Stimulated activated CD8-positive, alpha-beta memory T cell treated with anti-CD3 and anti-CD28 coated beads, Interleukin-7, amount 100 ng/mL, for 1 hour (primary cell): ENCODE measurements around the gene CLEC2B.
A peak's percentile ranks its signal among the peaks of the same experiment; 100 is the strongest.

ENCODE experiments used
- DNase-seq, 2 donors: peaks; one replicate each; pipeline ENCODE4 v3.0.0-alpha.2; 2020; ENCODE audit warnings: low read depth in 2 of 2

Gene CLEC2B

DNA sequence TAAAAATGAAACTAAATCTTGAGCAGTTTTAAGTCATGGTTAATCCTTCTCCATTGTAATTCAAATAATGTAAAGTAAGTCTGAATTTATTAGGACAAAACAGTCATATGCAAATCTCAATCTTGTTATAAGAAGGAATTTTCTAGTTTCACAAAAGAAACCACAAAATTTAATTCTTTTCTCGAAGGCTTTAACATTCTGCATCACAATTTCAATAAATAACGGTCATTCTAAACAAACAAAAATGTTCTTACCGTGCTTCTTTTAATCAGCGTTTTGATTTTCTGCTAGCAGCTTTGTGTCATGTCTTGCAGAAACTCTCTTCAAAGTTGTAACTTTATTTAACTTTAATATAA is 225 bp downstream of the CLEC2B start:
- no peak for DNase-seq

DNA sequence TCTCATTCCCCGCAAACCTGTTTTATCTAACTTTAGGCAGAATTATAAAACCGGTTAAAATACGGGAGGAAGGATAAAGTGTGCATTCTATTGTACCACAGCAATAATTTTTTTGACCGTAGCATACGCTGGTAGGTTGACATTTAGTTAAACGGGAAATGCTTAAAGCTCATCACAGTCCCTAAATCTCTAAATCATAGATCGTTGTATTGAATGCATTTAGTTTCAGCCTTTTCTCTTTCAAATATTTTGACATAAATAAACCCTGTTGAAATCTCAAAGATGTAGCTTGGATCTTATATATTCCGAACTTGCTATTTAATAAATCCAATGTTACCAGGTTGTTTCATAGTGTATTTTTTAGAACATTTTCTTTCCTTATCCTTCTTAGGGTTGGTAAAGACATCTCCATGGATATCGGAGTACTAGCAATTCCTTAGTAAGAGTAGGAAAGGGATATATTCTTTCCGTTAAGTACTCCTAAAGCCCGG is 798 bp downstream of the CLEC2B start:
- no peak for DNase-seq

DNA sequence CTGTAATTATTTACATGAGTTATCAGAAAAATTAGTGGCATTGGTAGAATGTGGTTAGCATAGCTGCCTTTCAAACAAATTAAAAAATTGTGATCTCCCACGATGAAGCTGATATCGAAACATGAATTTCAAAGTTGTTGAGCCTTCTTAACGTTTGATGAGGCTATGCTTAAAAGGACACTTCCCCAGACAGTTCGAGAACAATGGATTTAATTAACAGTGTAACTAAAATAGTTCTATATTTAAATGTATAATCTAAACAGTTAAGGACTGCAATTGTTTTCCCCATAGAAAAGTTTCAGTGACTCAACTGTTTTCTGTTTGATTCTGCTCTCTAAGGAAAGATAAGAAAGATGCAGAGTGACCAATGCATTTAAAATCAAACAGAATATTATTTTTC is 1.6 kb downstream of the CLEC2B start:
- DNase-seq, result no peak

DNA sequence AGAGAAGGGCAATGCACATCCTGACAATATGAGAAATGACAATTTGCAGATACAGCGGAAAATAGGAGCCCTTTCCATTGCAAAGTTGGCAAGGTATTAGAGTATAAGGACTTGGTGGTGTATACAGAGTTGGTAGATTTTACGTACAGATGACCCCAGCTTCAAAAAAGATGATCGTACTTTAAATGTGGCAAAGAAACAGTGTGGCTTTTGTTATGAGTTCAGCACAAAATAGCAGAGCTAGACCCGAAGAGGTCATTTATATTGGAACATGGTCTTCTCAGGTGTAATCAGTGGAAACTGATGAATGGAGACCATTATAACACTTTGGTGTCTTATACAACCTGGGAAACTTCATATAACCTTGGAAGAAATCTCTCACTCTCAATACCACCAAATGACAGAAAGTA is 2.3 kb downstream of the CLEC2B start:
- no peak for DNase-seq

DNA sequence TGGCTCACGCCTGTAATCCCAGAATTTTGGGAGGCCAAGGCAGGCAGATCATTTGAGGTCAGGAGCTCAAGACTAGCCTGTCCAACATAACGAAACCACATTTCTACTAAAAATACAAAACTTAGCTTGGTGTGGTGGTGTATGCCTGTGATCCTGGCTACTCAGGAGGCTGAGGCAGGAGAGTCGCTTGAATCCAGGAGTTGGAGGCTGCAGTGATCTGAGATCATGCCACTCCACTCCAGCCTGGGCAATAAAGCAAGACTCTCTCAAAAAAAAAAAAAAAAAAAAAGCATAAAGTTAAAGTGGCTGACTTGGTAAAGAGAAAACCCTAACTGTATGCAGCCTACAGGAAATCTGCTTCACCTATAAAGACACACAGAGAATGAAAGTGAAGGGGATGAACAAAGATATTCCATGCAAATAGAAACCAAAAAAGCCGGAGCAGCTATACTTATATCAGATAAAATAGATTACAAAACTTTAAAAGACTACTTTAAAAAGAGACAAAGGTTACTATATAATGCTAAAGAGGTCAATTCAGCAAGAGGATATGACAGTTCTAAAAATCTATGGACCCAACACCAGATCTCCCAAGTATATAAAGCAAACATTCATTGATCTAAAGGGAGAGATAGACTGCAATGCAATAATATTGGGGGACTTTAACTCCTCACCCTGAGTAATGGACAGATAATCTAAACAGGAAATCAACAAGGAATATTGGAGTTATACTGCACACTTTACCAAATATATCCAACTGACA is 4.1 kb downstream of the CLEC2B start:
- no peak for DNase-seq

DNA sequence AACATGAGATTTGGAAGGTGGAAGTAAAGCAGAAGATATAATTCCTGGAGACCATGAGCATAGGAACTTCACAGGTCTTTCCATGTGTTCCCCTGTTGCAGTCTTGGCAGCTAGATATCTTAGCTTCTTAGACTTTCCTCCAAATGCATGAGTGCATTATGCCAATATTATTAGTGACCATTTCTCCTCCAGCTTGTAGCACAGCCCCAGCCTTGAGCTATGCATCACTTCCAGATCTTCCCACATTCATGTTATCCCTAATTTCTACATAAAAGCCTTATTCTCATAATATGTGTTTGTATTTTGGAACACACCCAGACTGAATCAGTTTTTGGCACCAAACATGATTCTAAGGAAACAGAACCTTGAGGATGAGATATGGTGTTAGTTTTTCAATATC is 11.0 kb downstream of the CLEC2B start:
- no peak for DNase-seq

DNA sequence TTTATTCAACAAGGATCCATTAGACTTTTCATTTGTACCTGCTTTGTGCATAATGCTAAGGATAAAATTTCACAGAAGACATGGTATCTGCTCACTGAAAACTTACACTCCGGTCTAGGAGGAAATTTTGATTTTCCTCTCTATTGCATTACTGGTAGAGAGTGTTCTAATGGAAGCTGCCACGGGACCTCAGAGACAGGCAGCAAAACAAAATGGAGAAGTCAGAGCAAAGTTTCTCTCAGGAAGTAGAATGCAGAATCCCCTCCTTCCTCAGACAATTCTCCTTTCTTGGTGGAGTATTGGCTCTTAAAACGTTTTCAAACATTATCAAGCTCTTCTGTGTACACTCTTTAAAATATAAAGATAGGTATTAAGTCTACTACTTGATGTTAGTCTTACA is 12.3 kb downstream of the CLEC2B start:
- DNase-seq, result no peak

DNA sequence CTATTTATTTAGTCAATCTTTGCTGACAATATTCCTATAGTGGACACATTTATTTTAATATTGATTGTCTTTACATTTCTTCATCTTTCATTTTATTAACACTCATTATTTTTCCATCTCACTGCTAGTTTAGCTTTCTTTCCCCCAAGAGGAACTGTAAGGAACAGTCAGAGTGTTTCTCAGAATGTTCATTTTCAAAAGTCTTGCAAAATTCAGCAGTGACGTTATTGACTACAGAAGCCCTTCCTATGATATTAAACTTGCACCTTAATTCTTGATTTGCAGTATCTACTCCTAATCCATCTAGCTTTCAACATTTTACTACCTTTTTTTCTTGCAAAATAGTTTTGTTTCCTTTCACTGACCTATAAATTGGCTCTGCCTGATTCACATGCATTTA is 13.0 kb downstream of the CLEC2B start:
- DNase-seq, result no peak

DNA sequence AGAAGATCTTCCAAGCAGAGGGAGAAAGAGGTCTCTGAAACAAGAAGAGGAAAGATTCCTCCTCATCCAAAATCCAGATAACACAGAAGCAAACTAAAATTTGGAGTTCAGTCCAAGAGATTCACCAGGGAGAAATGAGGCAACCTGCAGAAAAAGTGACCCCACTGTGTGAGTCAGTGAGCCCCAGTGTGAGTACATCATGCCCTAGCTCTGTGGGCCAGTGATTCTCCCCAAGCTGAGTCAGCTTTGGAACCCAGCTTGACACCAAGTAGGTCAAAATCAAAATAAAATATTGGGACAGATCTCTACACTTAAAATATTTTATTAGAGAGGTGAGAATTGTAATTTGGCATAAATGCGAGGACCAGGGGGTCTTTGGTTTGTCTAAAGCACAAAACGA is 17.2 kb downstream of the CLEC2B start:
- DNase-seq, result no peak

DNA sequence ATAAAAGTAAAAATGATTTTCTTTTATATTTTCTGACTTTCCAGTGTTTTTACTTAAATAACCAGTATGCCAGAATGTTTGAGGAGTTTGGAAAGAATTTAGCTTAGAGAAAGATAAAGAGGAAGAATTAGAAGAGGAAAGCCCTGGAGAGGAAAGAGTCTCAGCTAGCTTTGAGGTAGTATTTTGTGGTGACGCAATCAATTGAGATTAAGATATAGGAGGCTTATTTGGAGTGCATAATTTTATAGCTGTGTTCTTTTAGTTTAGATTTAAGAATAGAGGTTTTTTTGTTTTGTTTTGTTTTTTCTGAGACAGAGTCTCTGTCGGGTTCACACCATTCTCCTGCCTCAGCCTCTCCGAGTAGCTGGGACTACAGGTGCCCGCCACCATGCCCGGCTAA is 18.1 kb downstream of the CLEC2B start:
- DNase-seq, result no peak

DNA sequence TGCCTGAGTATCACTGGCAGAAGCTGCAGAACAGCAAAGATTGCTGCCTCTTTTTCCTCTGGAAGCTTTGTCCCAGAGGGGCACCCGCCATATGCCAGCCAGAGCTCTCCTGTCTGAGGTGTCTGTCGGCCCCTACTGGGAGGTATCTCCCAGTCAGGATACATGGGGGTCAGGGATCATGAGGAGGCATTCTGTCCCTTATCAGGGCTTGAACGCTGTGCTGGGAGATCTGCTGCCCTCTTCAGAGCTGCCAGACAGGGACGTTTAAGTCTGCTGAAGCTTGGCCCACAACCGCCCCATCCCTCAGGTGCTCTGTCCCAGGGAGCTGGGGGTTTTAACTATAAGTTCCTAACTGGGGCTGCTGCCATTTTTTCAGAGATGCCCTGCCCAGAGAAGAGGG is 20.3 kb downstream of the CLEC2B start:
- no peak for DNase-seq

DNA sequence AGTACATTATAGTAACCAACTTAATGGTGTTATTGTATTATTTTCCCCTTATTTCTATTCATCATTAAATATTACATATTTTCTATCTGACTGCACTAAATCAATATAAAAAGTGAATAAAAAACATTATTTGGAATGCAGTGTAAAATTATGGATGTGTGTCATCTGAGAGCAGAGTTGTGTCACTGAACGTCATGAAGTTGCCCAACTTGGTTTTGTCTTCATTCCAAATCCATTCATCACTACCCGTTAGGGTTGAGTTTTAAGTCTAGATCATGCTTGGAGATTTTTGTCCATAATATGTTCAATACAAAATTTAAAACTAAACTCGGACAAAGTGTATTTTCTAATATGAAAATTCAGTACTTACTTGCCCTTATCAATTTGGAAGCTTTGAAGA is 25.7 kb downstream of the CLEC2B start:
- DNase-seq, result no peak

DNA sequence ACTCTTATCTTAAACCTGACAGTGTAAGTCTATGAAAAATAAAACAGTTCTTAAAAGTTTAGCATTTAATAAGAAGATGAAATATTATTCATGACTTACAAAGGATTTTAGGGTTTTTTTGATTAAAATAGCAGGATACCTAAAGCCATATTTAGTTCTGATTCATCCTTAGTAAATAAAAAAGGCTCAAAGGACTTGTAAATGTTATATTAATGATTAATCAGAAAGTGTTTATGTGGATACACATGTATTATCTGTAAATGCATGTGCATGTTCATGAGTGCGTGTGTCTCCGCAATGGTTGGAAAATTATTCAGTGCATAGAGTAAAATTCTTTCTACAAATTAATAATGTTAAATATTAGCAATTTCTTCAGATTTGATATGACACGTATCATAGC is 37.4 kb downstream of the CLEC2B start:
- no peak for DNase-seq

DNA sequence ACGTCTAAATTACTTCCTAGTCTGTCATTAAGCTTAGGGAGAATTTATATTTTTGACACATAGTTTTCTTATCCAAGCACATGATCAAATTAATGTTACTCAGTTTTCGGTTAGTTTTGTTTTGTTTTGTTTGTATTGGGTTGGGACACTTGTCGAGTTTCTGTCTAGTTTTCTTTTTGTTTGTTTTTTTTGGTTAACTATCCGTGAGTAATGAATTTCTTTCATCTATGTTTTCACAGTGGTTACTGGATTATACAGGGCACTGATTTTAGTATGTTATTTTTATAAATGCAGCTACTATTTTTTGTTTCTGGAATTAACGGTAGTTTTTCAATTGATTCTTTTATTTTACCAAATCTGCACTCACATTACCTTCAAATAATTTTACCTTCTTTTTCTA is 39.2 kb downstream of the CLEC2B start:
- DNase-seq, result no peak

DNA sequence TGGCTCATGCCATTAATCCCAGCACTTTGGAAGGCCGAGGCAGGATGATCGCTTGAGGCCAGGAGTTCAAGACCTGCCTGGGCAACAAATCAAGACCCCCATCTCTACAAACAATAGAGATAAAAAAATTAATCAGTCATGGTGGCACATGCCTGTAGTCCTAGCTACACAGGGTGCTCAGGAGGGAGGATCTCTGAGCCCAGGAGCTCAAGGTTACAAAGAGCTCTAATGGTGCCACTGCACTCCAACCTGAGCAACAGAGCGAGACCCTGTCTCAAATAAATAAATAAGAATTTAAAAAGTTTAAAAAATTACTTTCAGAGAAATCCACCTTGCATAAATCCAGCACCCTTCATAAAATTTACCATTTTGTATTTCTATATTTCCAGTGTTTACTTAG is 39.7 kb downstream of the CLEC2B start:
- no peak for DNase-seq

DNA sequence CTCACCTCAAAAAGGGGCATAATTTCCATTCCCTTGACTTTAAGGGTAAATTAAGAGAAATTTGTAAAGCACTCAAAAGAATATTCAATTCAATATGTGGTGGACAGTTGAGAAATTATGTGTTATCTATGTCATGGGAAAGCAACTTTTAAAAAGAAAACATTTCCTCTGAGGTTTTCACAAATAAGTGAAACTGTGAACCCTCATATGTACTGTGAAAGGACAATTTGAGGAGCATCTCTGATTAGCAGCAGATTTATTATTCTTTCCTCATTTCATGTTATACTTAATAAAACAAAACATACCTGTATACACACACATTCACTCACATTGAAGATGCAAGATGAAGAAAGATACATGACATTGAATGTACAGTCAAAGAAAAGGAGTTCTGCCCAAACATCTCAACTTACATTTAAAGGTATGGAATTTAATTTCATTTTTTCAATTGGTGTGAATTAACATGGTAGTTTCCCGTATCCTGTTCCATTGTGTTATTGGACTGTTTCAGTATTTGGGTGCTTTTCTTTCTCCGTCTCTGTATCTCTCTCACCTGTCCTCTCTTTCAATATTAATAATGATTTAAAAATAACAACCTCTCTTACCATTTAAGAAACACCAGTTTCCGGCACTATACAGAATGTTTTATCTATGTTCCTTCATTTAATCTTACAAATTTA is 41.8 kb downstream of the CLEC2B start, which contains the start of gene KLRF1:
Gene KLRF1 (plus strand): TSS at position 273 of the 680 bp plus-strand sequence. CDS start 64 bp downstream, at position 337.
- DNase-seq, result no peak

DNA sequence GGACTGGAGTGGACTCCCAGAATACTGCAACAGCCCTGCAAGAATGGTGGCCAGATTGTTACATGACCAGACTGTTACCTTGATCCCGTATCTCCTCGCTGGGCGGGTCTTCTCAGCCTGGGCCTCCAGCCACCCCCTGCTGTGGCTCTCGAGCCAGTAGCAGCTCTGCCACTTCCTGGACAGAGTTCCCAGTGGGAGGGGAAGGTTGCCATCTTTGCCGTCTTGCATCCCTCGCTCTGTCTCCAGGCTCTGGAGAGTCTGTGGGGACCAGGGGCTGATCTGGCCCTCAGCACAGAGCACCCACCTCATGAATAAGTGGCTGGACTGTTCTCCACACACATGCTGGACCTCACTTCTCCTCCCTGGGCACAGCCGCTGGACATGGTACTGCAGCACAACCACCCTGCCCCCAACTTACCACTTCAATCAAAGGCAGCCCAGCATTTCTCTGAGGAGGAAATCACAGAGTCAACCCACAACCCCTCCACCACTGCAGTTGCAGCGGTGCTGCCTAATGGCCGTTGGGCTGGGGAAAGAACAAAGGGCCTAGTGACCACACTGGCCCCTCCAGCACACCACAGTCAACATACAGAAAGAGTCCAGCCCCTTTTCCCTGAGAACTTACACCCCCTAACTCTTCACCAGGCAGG is 48.7 kb downstream of the CLEC2B start:
- no peak for DNase-seq

DNA sequence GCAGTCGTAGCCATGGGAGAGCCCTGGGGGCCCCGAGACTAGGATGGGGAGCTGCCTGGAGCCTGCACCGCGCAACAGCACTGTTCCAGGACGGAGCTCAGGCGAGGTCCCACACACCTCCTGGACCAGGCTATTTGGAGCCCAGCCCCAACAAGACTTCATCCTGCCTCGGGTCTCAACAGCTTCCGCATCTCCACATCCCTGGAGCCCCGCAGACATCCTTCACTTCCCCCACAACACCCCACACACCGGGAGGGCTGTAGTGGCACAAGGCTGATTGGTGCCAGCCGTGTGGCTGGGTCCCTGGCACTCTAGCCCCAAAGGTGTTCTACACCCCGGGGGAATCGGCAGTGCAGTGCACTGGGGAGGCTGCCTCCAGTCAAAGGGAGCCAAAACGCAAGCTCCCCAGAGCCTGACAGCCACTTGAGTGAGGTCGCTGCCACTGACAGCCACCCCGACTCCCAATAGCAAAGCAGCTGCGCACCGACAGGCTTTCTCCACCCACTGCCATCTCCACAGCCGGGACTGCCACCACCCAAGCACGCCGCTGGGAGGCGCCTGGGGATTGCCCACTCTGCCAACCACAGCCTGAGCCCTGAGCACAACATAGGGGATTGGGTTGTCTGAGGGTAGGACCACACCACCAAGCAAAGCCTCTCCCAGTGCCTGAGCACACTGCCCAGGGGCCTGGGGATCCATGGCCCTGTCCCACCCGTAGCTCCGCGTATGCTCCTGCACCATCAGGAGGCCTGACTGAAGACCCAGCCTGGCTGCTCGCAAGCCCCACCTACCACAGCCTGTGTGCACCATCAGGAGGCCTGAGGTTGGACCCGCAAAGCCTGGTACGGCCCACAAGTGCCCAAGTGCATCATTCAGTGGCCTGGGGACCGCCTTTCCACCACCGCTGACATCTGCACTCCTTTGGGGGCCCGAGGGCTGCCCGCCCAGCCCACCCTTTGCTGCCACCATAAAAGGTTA is 55.0 kb downstream of the CLEC2B start:
- peak; percentile 85 to 88 for DNase-seq

DNA sequence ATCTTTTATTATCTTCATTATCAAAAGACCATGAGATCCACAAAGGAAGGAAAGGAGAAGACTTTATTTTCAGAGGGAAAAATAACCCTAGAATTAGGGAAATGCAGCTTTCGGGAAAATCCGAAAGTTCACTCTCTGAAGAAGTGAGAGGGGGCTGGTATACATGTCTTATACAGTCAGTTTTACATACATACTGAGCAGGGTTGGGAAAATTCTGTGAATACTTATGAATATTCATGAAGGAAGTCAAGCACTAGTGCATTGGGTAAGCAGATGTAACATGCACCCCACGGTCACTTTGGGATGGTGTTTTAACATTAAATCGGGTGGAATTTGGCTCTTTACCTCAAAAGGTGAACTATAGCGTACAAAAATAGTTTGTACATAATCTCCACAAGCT is 57.5 kb downstream of the CLEC2B start:
- no peak for DNase-seq

DNA sequence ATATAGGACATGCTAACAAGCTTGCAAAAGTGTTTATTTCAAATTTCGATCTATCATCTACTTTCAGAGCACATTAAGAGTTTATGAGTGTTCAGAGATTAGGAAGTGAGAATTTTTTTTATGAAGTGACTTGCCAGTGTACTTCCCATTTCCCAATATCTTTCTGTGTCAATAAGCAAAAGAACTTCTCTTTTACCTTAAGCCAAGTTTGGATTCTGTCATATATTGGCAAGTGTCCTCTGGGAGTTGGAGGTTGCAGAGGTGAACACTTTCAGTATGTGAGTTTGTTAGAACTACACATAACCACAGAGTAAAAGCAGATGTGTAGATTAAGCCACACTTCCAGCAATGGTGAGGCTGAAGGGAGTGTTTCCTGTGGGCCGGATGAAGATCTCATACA is 58.5 kb downstream of the CLEC2B start:
- DNase-seq, result no peak

DNA sequence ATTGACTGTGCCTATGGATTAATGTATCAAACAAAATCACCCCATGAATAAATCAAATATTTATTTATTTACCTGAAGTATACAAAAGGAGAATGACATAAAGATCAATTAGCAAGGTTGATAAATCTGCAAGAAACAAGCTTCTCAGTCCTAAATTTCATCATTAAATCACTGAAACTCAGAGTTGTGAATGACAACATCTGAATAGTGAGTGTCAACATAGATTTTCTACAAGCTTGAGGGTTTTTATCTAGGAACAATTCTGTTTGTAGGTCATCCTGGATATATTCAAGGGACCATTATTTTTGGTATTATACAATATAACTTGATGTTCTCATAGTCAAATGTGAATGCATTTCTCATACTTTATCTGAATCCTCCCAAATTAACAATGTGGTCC is 59.3 kb downstream of the CLEC2B start:
- no peak for DNase-seq

DNA sequence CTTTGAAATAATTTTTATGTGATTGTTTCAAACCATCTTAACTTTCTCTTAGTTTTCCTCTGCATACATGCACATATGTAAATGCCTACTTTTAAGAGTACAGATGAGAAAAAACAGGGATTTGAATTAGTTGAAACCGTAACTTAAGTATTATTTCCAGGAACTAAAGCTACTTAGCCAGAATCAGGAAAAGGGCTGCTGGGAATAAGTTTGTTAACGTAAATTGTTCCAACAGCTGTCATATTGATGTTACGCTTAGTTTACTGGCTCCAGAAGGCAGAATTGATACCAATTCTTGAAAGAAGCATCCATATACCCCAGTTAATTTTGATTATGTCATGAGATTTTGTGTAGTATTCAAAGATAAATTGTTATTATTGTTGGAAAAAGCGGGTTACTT is 59.8 kb downstream of the CLEC2B start:
- no peak for DNase-seq
